ENCODE data around the gene ATP1B2.

DNA sequence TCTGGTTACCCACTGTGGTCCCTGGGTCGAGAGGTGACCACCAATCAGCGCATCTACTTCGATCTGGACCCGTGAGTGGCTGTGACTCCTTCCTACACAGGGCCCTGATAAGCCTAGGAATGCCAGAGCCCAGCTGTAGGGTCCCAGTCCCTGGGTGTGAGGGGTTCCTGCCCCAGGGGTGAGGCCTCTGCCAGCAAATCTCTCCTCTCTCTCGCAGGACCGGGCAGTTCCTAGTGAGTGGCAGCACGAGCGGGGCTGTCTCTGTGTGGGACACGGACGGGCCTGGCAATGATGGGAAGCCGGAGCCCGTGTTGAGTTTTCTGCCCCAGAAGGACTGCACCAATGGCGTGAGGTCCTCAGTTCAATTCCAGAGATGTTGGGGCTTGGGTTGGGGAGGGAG is 52.0 kb downstream of the ATP1B2 start:
- TF ChIP-seq, protein P1, sequence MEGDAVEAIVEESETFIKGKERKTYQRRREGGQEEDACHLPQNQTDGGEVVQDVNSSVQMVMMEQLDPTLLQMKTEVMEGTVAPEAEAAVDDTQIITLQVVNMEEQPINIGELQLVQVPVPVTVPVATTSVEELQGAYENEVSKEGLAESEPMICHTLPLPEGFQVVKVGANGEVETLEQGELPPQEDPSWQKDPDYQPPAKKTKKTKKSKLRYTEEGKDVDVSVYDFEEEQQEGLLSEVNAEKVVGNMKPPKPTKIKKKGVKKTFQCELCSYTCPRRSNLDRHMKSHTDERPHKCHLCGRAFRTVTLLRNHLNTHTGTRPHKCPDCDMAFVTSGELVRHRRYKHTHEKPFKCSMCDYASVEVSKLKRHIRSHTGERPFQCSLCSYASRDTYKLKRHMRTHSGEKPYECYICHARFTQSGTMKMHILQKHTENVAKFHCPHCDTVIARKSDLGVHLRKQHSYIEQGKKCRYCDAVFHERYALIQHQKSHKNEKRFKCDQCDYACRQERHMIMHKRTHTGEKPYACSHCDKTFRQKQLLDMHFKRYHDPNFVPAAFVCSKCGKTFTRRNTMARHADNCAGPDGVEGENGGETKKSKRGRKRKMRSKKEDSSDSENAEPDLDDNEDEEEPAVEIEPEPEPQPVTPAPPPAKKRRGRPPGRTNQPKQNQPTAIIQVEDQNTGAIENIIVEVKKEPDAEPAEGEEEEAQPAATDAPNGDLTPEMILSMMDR (IDR thresholded peaks at IDR 0.05; ENCODE audit: low read depth, low read length), result no peak
- no peak for TF ChIP-seq EZH2phosphoT487 (IDR thresholded peaks at IDR 0.05; ENCODE audit: low read depth)
